Measurements from ENCODE around the gene RALA. TPM values are rescaled to one million over a fixed set of nuclear protein-coding genes. Genes with fewer than 3 reads are reported as not detected.

RALA gene
- total RNA-seq, 1 donor from 2014 or later = 79.2 TPM

- no peaks in the 10 kb centered on the region for H3K36me3 ChIP-seq (ENCODE audit: control insufficient read depth, insufficient read depth, low read length)
- H3K4me3 ChIP-seq (ENCODE audit: low read depth, low read length) = no peak overlapping the region
- TF ChIP-seq CTCF (IDR thresholded peaks at IDR 0.05; ENCODE audit: insufficient read depth, low read length, poor library complexity, severe bottlenecking) = no peak
- DNase-seq (ENCODE audit: low read depth) = no peak
- no peaks in the 10 kb centered on the region for H3K27me3 ChIP-seq (ENCODE audit: control insufficient read depth, insufficient read depth, low read length)
Observed at GRCh38 chr7:39695852-39696586, 72.6 kb downstream of the RALA start.

- H3K36me3 ChIP-seq (ENCODE audit: control insufficient read depth, insufficient read depth, low read length) = no peaks in the 10 kb centered on the region
- TF ChIP-seq CTCF (IDR thresholded peaks at IDR 0.05; ENCODE audit: insufficient read depth, low read length, poor library complexity, severe bottlenecking) = no peak
Observed at GRCh38 chr7:39696631-39697030, 73.3 kb downstream of the RALA start.

GRCh38 chr7:39697483-39697882, 74.1 kb downstream of the RALA start:
- Histone ChIP-seq H3K27me3 (ENCODE audit: control insufficient read depth, insufficient read depth, low read length) (no peaks in the 10 kb centered on the region), H3K36me3 (ENCODE audit: control insufficient read depth, insufficient read depth, low read length) (no peaks in the 10 kb centered on the region), H3K4me3 (ENCODE audit: low read depth, low read length) (no peak overlapping the region)
- DNase-seq (ENCODE audit: low read depth) = no peak
- no peak for TF ChIP-seq CTCF (IDR thresholded peaks at IDR 0.05; ENCODE audit: insufficient read depth, low read length, poor library complexity, severe bottlenecking)

More at GRCh38 chr7:39696631-39697030, 73.3 kb downstream of the RALA start:
- DNase-seq (ENCODE audit: low read depth) = no peak
- Histone ChIP-seq H3K27me3 (ENCODE audit: control insufficient read depth, insufficient read depth, low read length) (no peaks in the 10 kb centered on the region), H3K4me3 (ENCODE audit: low read depth, low read length) (no peak overlapping the region)

- no peak for DNase-seq (ENCODE audit: low read depth)
- no peaks in the 10 kb centered on the region for H3K36me3 ChIP-seq (ENCODE audit: control insufficient read depth, insufficient read depth, low read length)
- no peaks in the 10 kb centered on the region for H3K27me3 ChIP-seq (ENCODE audit: control insufficient read depth, insufficient read depth, low read length)
- no peak for TF ChIP-seq CTCF (IDR thresholded peaks at IDR 0.05; ENCODE audit: insufficient read depth, low read length, poor library complexity, severe bottlenecking)
- no peak overlapping the region for H3K4me3 ChIP-seq (ENCODE audit: low read depth, low read length)
Observed at GRCh38 chr7:39700165-39700564, 76.8 kb downstream of the RALA start.

- no peaks in the 10 kb centered on the region for H3K36me3 ChIP-seq (ENCODE audit: control insufficient read depth, insufficient read depth, low read length)
Observed at GRCh38 chr7:39700932-39701331, 77.6 kb downstream of the RALA start.

More at GRCh38 chr7:39700932-39701331, 77.6 kb downstream of the RALA start:
- DNase-seq (ENCODE audit: low read depth) = no peak
- TF ChIP-seq CTCF (IDR thresholded peaks at IDR 0.05; ENCODE audit: insufficient read depth, low read length, poor library complexity, severe bottlenecking) = no peak
- no peak overlapping the region for H3K4me3 ChIP-seq (ENCODE audit: low read depth, low read length)
- H3K27me3 ChIP-seq (ENCODE audit: control insufficient read depth, insufficient read depth, low read length) = no peaks in the 10 kb centered on the region
